Body of pancreas (tissue), 4 donors: ENCODE measurements around the gene ABCG1.

Source experiments
- CTCF ChIP-seq, 7 experiments: fragments of 450-650 bp in 4 of 7; fragments of 200-600 bp in 3 of 7; sonication (generic) in 3 of 7; IDR thresholded peaks; one replicate each; pipeline ENCODE4 v1.5.1; 2016 to 2019; ENCODE audit warnings: antibody characterized with exemption in 7 of 7
- POLR2A ChIP-seq, 3 donors: fragments of 450-650 bp; IDR thresholded peaks; one replicate each; pipeline ENCODE4 v1.6.1; 2016; ENCODE audit warnings: antibody characterized with exemption in 3 of 3, mild to moderate bottlenecking in 2 of 3

GRCh38 chr21:42186591-42186990, 32.3 kb upstream of the ABCG1 start:
- no peak for TF ChIP-seq CTCF (IDR thresholded peaks at IDR 0.05)
- TF ChIP-seq POLR2A (IDR thresholded peaks at IDR 0.05): no peak
